Endothelial cell of umbilical vein (primary cell): ENCODE data around the gene PLCH1. TPM values are rescaled to one million over a fixed set of nuclear protein-coding genes. Genes with fewer than 3 reads are reported as not detected.

ENCODE experiments used
- BruUV-seq: library from RNA; stranded (reverse); fragments of 400-500 nt; replicated peaks from 2 replicates; lab custom pipeline; 2021; lab: Mats Ljungman, UMichigan
- CTCF ChIA-PET: fragments of 300-600, 350-600 bp; sonication (Branson Sonifier 250); formaldehyde crosslinking; loops from one replicate; lab custom pipeline; 2021; ENCODE audit warnings: antibody characterized with exemption, inconsistent platforms; lab: Charles Lee
- POLR2A ChIA-PET: fragments of 300-600, 350-600 bp; sonication (Branson Sonifier 250); formaldehyde crosslinking; loops from one replicate; lab custom pipeline; 2021; ENCODE audit warnings: antibody characterized with exemption, inconsistent platforms; lab: Charles Lee
- DNase-seq: peaks from one replicate; pipeline ENCODE4 v3.0.0-alpha.2; 2011; ENCODE audit warnings: low read depth, low spot score
- FAIRE-seq: peaks from 2 replicates; lab custom pipeline; 2011; peaks lifted over from hg19 to GRCh38; lab: Jason Lieb, UNC
- H2AFZ ChIP-seq: 2 replicates; pipeline ENCODE4 v1.6.0; 2012; ENCODE audit warnings: low read depth, low read length, control low read depth, inconsistent platforms
- H3K27ac ChIP-seq: 2 replicates; pipeline ENCODE4 v1.5.1; 2011; ENCODE audit warnings: low read depth, mild to moderate bottlenecking, control low read depth, low read length, moderate library complexity; ENCODE audit not compliant: insufficient read depth
- H3K27me3 ChIP-seq, 2 experiments: 2 replicates each; pipeline versions ENCODE4 v1.6.0 to v1.6.1; 2011; ENCODE audit warnings: low read length in 2 of 2, mixed read lengths in 1 of 2; ENCODE audit not compliant: control insufficient read depth in 2 of 2, insufficient read depth in 2 of 2
- H3K36me3 ChIP-seq, 2 experiments: 2 replicates in 1 of 2; 3 replicates in 1 of 2; pipeline ENCODE4 v1.5.1; 2011; ENCODE audit warnings: low read length in 2 of 2, mild to moderate bottlenecking in 1 of 2, moderate library complexity in 1 of 2; ENCODE audit not compliant: control insufficient read depth in 2 of 2, insufficient read depth in 2 of 2; ENCODE audit errors: extremely low read depth in 1 of 2
- H3K4me1 ChIP-seq: 3 replicates; pipeline ENCODE4 v1.5.1; 2011; ENCODE audit warnings: mild to moderate bottlenecking, low read length; ENCODE audit not compliant: control insufficient read depth, insufficient read depth; ENCODE audit errors: extremely low read depth
- H3K4me2 ChIP-seq: 2 replicates; pipeline ENCODE4 v1.6.1; 2011; ENCODE audit warnings: low read length, control low read depth, mixed read lengths; ENCODE audit not compliant: insufficient read depth
- H3K4me3 ChIP-seq, 3 experiments: fragments of 200-600 bp in 1 of 3; sonication (generic), shearing (Covaris generic) in 1 of 3; replicated peaks in 1 of 3; 2 replicates each; pipeline ENCODE4 v1.5.1; 2011 to 2016; ENCODE audit warnings: control low read depth in 3 of 3, low read length in 3 of 3, mild to moderate bottlenecking in 2 of 3, inconsistent platforms in 1 of 3, low read depth in 1 of 3, moderate library complexity in 1 of 3; ENCODE audit not compliant: insufficient read depth in 1 of 3
- H3K79me2 ChIP-seq: 2 replicates; pipeline ENCODE4 v1.6.0; 2012; ENCODE audit warnings: low read length, inconsistent platforms; ENCODE audit not compliant: control insufficient read depth, insufficient read depth
- H3K9ac ChIP-seq: replicated peaks from 2 replicates; pipeline ENCODE3; 2011; ENCODE audit warnings: low read length, control low read depth; ENCODE audit not compliant: insufficient read depth; ENCODE audit errors: extremely low read depth
- H3K9me1 ChIP-seq: replicated peaks from 3 replicates; pipeline ENCODE4 v1.6.0; 2011; ENCODE audit warnings: mild to moderate bottlenecking, low read length; ENCODE audit not compliant: control insufficient read depth, insufficient read depth; ENCODE audit errors: extremely low read depth
- H3K9me3 ChIP-seq: replicated peaks from 2 replicates; pipeline ENCODE4 v1.5.1; 2012; ENCODE audit warnings: low read length, inconsistent platforms; ENCODE audit not compliant: control insufficient read depth, insufficient read depth
- H4K20me1 ChIP-seq: replicated peaks from 2 replicates; pipeline ENCODE3; 2011; ENCODE audit warnings: mild to moderate bottlenecking, low read length; ENCODE audit not compliant: control insufficient read depth, insufficient read depth; ENCODE audit errors: extremely low read depth
- CTCF ChIP-seq, 2 donors: IDR thresholded peaks; 1 replicate in 1 of 2; 2 replicates in 1 of 2; pipeline ENCODE4 v1.5.1; 2011; ENCODE audit warnings: low read length in 2 of 2, mild to moderate bottlenecking in 2 of 2, moderate library complexity in 2 of 2, control low read depth in 1 of 2, inconsistent platforms in 1 of 2, low read depth in 1 of 2; ENCODE audit not compliant: insufficient read depth in 1 of 2; ENCODE audit errors: extremely low read depth in 1 of 2
- EZH2 ChIP-seq: IDR thresholded peaks from 2 replicates; pipeline ENCODE4 v1.6.1; 2012; ENCODE audit warnings: borderline replicate concordance, low read depth, mild to moderate bottlenecking, moderate library complexity, low read length, inconsistent platforms; ENCODE audit not compliant: severe bottlenecking
- FOS ChIP-seq: IDR thresholded peaks from 2 replicates; pipeline ENCODE4 v1.6.1; 2011; ENCODE audit warnings: mild to moderate bottlenecking, low read length, moderate library complexity, borderline replicate concordance; ENCODE audit not compliant: insufficient read depth
- GATA2 ChIP-seq: IDR thresholded peaks from 2 replicates; pipeline ENCODE4 v1.7.0; 2011; ENCODE audit warnings: low read depth, mild to moderate bottlenecking, moderate library complexity, mixed read lengths, low read length; ENCODE audit not compliant: insufficient read length, insufficient read depth
- JUN ChIP-seq: IDR thresholded peaks from 2 replicates; pipeline ENCODE4 v1.6.1; 2011; ENCODE audit warnings: borderline replicate concordance, low read depth; ENCODE audit not compliant: insufficient read length, insufficient read depth
- MAX ChIP-seq: IDR thresholded peaks from 2 replicates; pipeline ENCODE4 v1.6.1; 2011; ENCODE audit not compliant: insufficient read depth, insufficient read length
- MYC ChIP-seq: IDR thresholded peaks from one replicate; pipeline ENCODE4 v1.6.1; 2011; ENCODE audit warnings: mild to moderate bottlenecking, low read depth, low read length
- POLR2A ChIP-seq: IDR thresholded peaks from 2 replicates; pipeline ENCODE4 v1.6.1; 2012; ENCODE audit warnings: low read depth, mild to moderate bottlenecking, control low read depth, low read length
- POLR2AphosphoS5 ChIP-seq: IDR thresholded peaks from 2 replicates; pipeline ENCODE4 v1.6.1; 2012; ENCODE audit warnings: low read depth, mild to moderate bottlenecking, control low read depth, low read length, moderate library complexity; ENCODE audit not compliant: insufficient read depth
- dilution Hi-C: fragments of 300-500 bp; cut with MboI; formaldehyde crosslinking; loops from one replicate; pipeline ENCODE4 v1.15.0; 2019; ENCODE audit warnings: low sequenced_read_pairs; ENCODE audit not compliant: extremely low pct_ligation_motif_present
- intact Hi-C: fragments of 100-400 bp; cut with micrococcal nuclease; formaldehyde crosslinking; loops from one replicate; pipeline ENCODE4 v1.10.0; 2022
- polyA plus RNA-seq, 4 experiments: library from polyadenylated mRNA; depleted of rRNA in 3 of 4; stranded (reverse) in 3 of 4; unstranded in 1 of 4; fragments of >200 nt; gene quantifications; 2 replicates each; pipeline versions ENCODE4 v1.2.1 to v1.2.3, GENCODE V29; 2011 to 2012; ENCODE audit warnings: missing spikeins in 1 of 4
- total RNA-seq: library from RNA; stranded (reverse); gene quantifications from 2 replicates; pipeline ENCODE4 v1.2.3, GENCODE V29; 2021

The PLCH1 gene
- total and polyA plus RNA-seq, 2 donors (not counting 3 experiments of a cell fraction or from before 2014, with no cell fraction given): 0.03 TPM; not detected in 1

- Histone ChIP-seq H3K27me3 (no peaks in the 10 kb centered on the region), H4K20me1 (no peaks in the 10 kb centered on the region), H3K9ac (no peak overlapping the region), H3K36me3 (no peaks in the 10 kb centered on the region), H3K27ac (no peak overlapping the region), H3K9me1 (no peaks in the 10 kb centered on the region), H3K4me1 (no peaks in the 10 kb centered on the region), H2AFZ (no peak overlapping the region), H3K79me2 (no peaks in the 10 kb centered on the region), H3K4me3 (no peak overlapping the region), H3K9me3 (no peaks in the 10 kb centered on the region), H3K4me2 (no peak overlapping the region)
- intact Hi-C loops (loop anchor here (1.0 kb wide), 2 partner anchors 320 to 472 kb away; partner anchors contain the start of gene SLC33A1), dilution Hi-C loops (no loop called here)
- CTCF ChIA-PET: interaction anchor here (0.8 to 1.0 kb wide), 3 partner anchors 318 to 322 kb away, joined by 5 to 35 read pairs (median 12); no protein-coding TSS in a partner anchor
- POLR2A ChIA-PET: no interaction called here
- DNase-seq (peak; percentile 50), FAIRE-seq (peak; percentile 70)
- TF ChIP-seq JUN: no peak
- TF ChIP-seq MAX: peak; percentile 62
- TF ChIP-seq CTCF (IDR thresholded peaks at IDR 0.05; ENCODE audit: extremely low read depth in 1 of 2, insufficient read depth in 1 of 2, low read depth in 1 of 2, low read length in 2 of 2): peak; percentile 61 to 69
- no TSS peak for BruUV-seq
Measured at GRCh38 chr3:155382396-155383042, 362.4 kb downstream of the PLCH1 start.

GRCh38 chr3:155377847-155378246 lies 367.0 kb downstream of the PLCH1 start:
- H3K9me3 ChIP-seq: no peaks in the 10 kb centered on the region
- POLR2A ChIA-PET: no interaction called here

More at GRCh38 chr3:155377847-155378246, 367.0 kb downstream of the PLCH1 start:
- H3K36me3 ChIP-seq: no peaks in the 10 kb centered on the region
- H3K27ac ChIP-seq: no peak overlapping the region
- no peak for DNase-seq
- no TSS peak for BruUV-seq
- FAIRE-seq: no peak
- H3K4me3 ChIP-seq: no peak overlapping the region
- H3K9ac ChIP-seq: no peak overlapping the region
- no peak overlapping the region for H3K4me2 ChIP-seq
- CTCF ChIA-PET: interaction anchor here (1.9 kb wide), 1 partner anchor 324 kb away, joined by 8 read pairs; no protein-coding TSS in a partner anchor
- no peak for TF ChIP-seq MAX
- TF ChIP-seq EZH2: no peak
- no peak for TF ChIP-seq FOS
- TF ChIP-seq GATA2: no peak
- no peak for TF ChIP-seq CTCF (IDR thresholded peaks at IDR 0.05; ENCODE audit: extremely low read depth in 1 of 2, insufficient read depth in 1 of 2, low read depth in 1 of 2, low read length in 2 of 2)
- no peak for TF ChIP-seq POLR2A
- no peak for TF ChIP-seq JUN
- no peak for TF ChIP-seq POLR2AphosphoS5
- no peak for TF ChIP-seq MYC
- H4K20me1 ChIP-seq: no peaks in the 10 kb centered on the region
- intact Hi-C loops (no loop called here), dilution Hi-C loops (no loop called here)
- H2AFZ ChIP-seq: no peak overlapping the region
- H3K4me1 ChIP-seq: no peaks in the 10 kb centered on the region
- no peaks in the 10 kb centered on the region for H3K27me3 ChIP-seq
- no peaks in the 10 kb centered on the region for H3K9me1 ChIP-seq
- no peaks in the 10 kb centered on the region for H3K79me2 ChIP-seq
